ENCODE data around the gene DMD.

Gene DMD

GRCh38 chrX:31608638-31609037, 1602.7 kb downstream of the DMD start:
- H3K4me2 ChIP-seq (ENCODE audit: low read depth, low read length): no peak overlapping the region
- no peak overlapping the region for H3K9ac ChIP-seq (ENCODE audit: low read length)
- no peaks in the 10 kb centered on the region for H3K9me3 ChIP-seq (replicated peaks; ENCODE audit: insufficient read depth, low read length)
- TF ChIP-seq EZH2phosphoT487 (IDR thresholded peaks at IDR 0.05; ENCODE audit: low read length) (no peak), CTCF (IDR thresholded peaks at IDR 0.05; ENCODE audit: low read length) (no peak), EZH2 (optimal IDR thresholded peaks at IDR 0.05; ENCODE audit: low read depth, low read length) (no peak)
- H4K20me1 ChIP-seq (ENCODE audit: insufficient read depth, low read length): no peaks in the 10 kb centered on the region
- no peaks in the 10 kb centered on the region for H3F3A ChIP-seq (ENCODE audit: insufficient read depth, low read length)
- no peaks in the 10 kb centered on the region for H3K4me1 ChIP-seq (ENCODE audit: low read length)
- H2AFZ ChIP-seq (ENCODE audit: low read length): no peak overlapping the region
- no peak overlapping the region for H3K27ac ChIP-seq (ENCODE audit: low read length)
- H3K36me3 ChIP-seq (replicated peaks; ENCODE audit: insufficient read depth, low read length): no peaks in the 10 kb centered on the region
- H3K79me2 ChIP-seq (ENCODE audit: low read length): no peaks in the 10 kb centered on the region
- DNase-seq: no peak
- no peak overlapping the region for H3K4me3 ChIP-seq (ENCODE audit: low read length)
- H3K9me2 ChIP-seq (replicated peaks; ENCODE audit: insufficient read depth, low read length): no peaks in the 10 kb centered on the region
- H3K27me3 ChIP-seq (replicated peaks; ENCODE audit: insufficient read depth, low read length): no peaks in the 10 kb centered on the region

GRCh38 chrX:31606771-31607170, 1604.6 kb downstream of the DMD start:
- H3K79me2 ChIP-seq (ENCODE audit: low read length): no peaks in the 10 kb centered on the region
- no peak overlapping the region for H3K4me2 ChIP-seq (ENCODE audit: low read depth, low read length)
- DNase-seq: no peak
- no peak overlapping the region for H3K9ac ChIP-seq (ENCODE audit: low read length)
- H3K4me3 ChIP-seq (ENCODE audit: low read length): no peak overlapping the region
- TF ChIP-seq EZH2 (optimal IDR thresholded peaks at IDR 0.05; ENCODE audit: low read depth, low read length) (no peak), EZH2phosphoT487 (IDR thresholded peaks at IDR 0.05; ENCODE audit: low read length) (no peak), CTCF (IDR thresholded peaks at IDR 0.05; ENCODE audit: low read length) (no peak)
- no peaks in the 10 kb centered on the region for H3K9me2 ChIP-seq (replicated peaks; ENCODE audit: insufficient read depth, low read length)
- H3K36me3 ChIP-seq (replicated peaks; ENCODE audit: insufficient read depth, low read length): no peaks in the 10 kb centered on the region
- H2AFZ ChIP-seq (ENCODE audit: low read length): no peak overlapping the region
- no peak overlapping the region for H3K27ac ChIP-seq (ENCODE audit: low read length)
- no peaks in the 10 kb centered on the region for H3K27me3 ChIP-seq (replicated peaks; ENCODE audit: insufficient read depth, low read length)
- no peaks in the 10 kb centered on the region for H3K9me3 ChIP-seq (replicated peaks; ENCODE audit: insufficient read depth, low read length)
- no peaks in the 10 kb centered on the region for H3K4me1 ChIP-seq (ENCODE audit: low read length)
- H3F3A ChIP-seq (ENCODE audit: insufficient read depth, low read length): no peaks in the 10 kb centered on the region
- no peaks in the 10 kb centered on the region for H4K20me1 ChIP-seq (ENCODE audit: insufficient read depth, low read length)

- no peaks in the 10 kb centered on the region for H3K9me2 ChIP-seq (replicated peaks; ENCODE audit: insufficient read depth, low read length)
- H3F3A ChIP-seq (ENCODE audit: insufficient read depth, low read length): no peaks in the 10 kb centered on the region
- H3K9me3 ChIP-seq (replicated peaks; ENCODE audit: insufficient read depth, low read length): no peaks in the 10 kb centered on the region
- H3K79me2 ChIP-seq (ENCODE audit: low read length): no peaks in the 10 kb centered on the region
- no peak for DNase-seq
- H3K9ac ChIP-seq (ENCODE audit: low read length): no peak overlapping the region
- H3K27me3 ChIP-seq (replicated peaks; ENCODE audit: insufficient read depth, low read length): no peaks in the 10 kb centered on the region
- H3K36me3 ChIP-seq (replicated peaks; ENCODE audit: insufficient read depth, low read length): no peaks in the 10 kb centered on the region
- no peak overlapping the region for H3K27ac ChIP-seq (ENCODE audit: low read length)
- no peak for TF ChIP-seq CTCF (IDR thresholded peaks at IDR 0.05; ENCODE audit: low read length)
- no peak for TF ChIP-seq EZH2 (optimal IDR thresholded peaks at IDR 0.05; ENCODE audit: low read depth, low read length)
- no peak for TF ChIP-seq EZH2phosphoT487 (IDR thresholded peaks at IDR 0.05; ENCODE audit: low read length)
- no peak overlapping the region for H3K4me2 ChIP-seq (ENCODE audit: low read depth, low read length)
- H3K4me1 ChIP-seq (ENCODE audit: low read length): no peaks in the 10 kb centered on the region
- no peaks in the 10 kb centered on the region for H4K20me1 ChIP-seq (ENCODE audit: insufficient read depth, low read length)
- no peak overlapping the region for H2AFZ ChIP-seq (ENCODE audit: low read length)
- no peak overlapping the region for H3K4me3 ChIP-seq (ENCODE audit: low read length)
These were observed 1606.6 kb downstream of the DMD start for GRCh38 chrX:31604629-31605221.

All from MM.1S (cell line).